22Rv1 (cell line): ENCODE data around the gene GPR180.

Experiments used
- ZFX ChIP-seq: fragments of 450-650 bp; IDR thresholded peaks from 2 replicates; pipeline ENCODE4 v1.6.1; 2017; ENCODE audit warnings: antibody characterized with exemption, borderline replicate concordance
- TF ChIP-seq, protein P1 (sequence below): fragments of 450-650 bp; IDR thresholded peaks from 2 replicates; pipeline ENCODE4 v1.5.1; 2017; ENCODE audit warnings: mild to moderate bottlenecking

GRCh38 chr13:94612050-94612449, 10.4 kb downstream of the GPR180 start:
- TF ChIP-seq, protein P1, sequence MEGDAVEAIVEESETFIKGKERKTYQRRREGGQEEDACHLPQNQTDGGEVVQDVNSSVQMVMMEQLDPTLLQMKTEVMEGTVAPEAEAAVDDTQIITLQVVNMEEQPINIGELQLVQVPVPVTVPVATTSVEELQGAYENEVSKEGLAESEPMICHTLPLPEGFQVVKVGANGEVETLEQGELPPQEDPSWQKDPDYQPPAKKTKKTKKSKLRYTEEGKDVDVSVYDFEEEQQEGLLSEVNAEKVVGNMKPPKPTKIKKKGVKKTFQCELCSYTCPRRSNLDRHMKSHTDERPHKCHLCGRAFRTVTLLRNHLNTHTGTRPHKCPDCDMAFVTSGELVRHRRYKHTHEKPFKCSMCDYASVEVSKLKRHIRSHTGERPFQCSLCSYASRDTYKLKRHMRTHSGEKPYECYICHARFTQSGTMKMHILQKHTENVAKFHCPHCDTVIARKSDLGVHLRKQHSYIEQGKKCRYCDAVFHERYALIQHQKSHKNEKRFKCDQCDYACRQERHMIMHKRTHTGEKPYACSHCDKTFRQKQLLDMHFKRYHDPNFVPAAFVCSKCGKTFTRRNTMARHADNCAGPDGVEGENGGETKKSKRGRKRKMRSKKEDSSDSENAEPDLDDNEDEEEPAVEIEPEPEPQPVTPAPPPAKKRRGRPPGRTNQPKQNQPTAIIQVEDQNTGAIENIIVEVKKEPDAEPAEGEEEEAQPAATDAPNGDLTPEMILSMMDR = no peak
- no peak for TF ChIP-seq ZFX
